Thymus (tissue), 11 donors: Measurements from ENCODE around the gene CCDC174. TPM values are rescaled to one million over a fixed set of nuclear protein-coding genes. Genes with fewer than 3 reads are reported as not detected.

Experiments used
- DNase-seq, 9 donors: peaks; one replicate each; pipeline ENCODE4 v3.0.0-alpha.2; 2013; ENCODE audit warnings: low spot score in 9 of 9, low read depth in 6 of 9, missing footprints in 1 of 9
- H3K27ac ChIP-seq, 2 donors: one replicate each; pipeline ENCODE4 v1.5.1; 2013; ENCODE audit warnings: control low read depth in 1 of 2, low read depth in 1 of 2, low read length in 1 of 2, mild to moderate bottlenecking in 1 of 2, moderate library complexity in 1 of 2
- H3K27me3 ChIP-seq, 2 donors: one replicate each; pipeline ENCODE4 v1.5.1; 2013; ENCODE audit warnings: low read length in 1 of 2; ENCODE audit not compliant: control insufficient read depth in 2 of 2, insufficient read depth in 1 of 2
- H3K36me3 ChIP-seq, 2 donors: one replicate each; pipeline ENCODE4 v1.5.1; 2013; ENCODE audit warnings: low read length in 1 of 2, mild to moderate bottlenecking in 1 of 2, moderate library complexity in 1 of 2; ENCODE audit not compliant: control insufficient read depth in 2 of 2, insufficient read depth in 2 of 2
- H3K4me1 ChIP-seq, 2 donors: one replicate each; pipeline ENCODE4 v1.5.1; 2013; ENCODE audit warnings: low read length in 2 of 2; ENCODE audit not compliant: control insufficient read depth in 2 of 2, insufficient read depth in 2 of 2
- H3K4me3 ChIP-seq, 2 donors: one replicate each; pipeline ENCODE4 v1.5.1; 2013; ENCODE audit warnings: low read length in 2 of 2, control low read depth in 1 of 2, mild to moderate bottlenecking in 1 of 2
- H3K9me3 ChIP-seq, 2 donors: one replicate each; pipeline ENCODE4 v1.5.1; 2013; ENCODE audit warnings: low read length in 1 of 2, mild to moderate bottlenecking in 1 of 2; ENCODE audit not compliant: control insufficient read depth in 2 of 2, insufficient read depth in 1 of 2
- WGBS: extraction: QIAGEN DNeasy Blood & Tissue Kit; methylation state at CpG from one replicate; pipeline ENCODE4 v1.1.7; 2013; 5-methylcytosine and 5-hydroxymethylcytosine counted together
- polyA plus RNA-seq: library from polyadenylated mRNA; stranded (reverse); fragments of 200-250 nt; gene quantifications from one replicate; pipeline ENCODE4 v1.2.3, GENCODE V29; 2013
- total RNA-seq: library from RNA; stranded (reverse); fragments of 120-200 nt; gene quantifications from one replicate; pipeline ENCODE4 v1.2.4, GENCODE V29; 2013
- donor health status: healthy.

CCDC174 gene
- total and polyA plus RNA-seq, 2 donors, result 19.9 to 24.1 TPM

GRCh38 chr3:14699643-14700042, 48.1 kb downstream of the CCDC174 start:
- H3K4me3 ChIP-seq, result no peak overlapping the region
- no peak for DNase-seq
- WGBS, result 94% methylated on average over 1 of the region's 1 CpG
- H3K4me1 ChIP-seq, result no peaks in the 10 kb centered on the region
- H3K27ac ChIP-seq, result no peak overlapping the region
- no peaks in the 10 kb centered on the region for H3K9me3 ChIP-seq
- H3K27me3 ChIP-seq, result no peaks in the 10 kb centered on the region
- H3K36me3 ChIP-seq, result no peaks in the 10 kb centered on the region

- Histone ChIP-seq H3K4me3 (no peak overlapping the region), H3K27ac (no peak overlapping the region), H3K36me3 (no peaks in the 10 kb centered on the region), H3K9me3 (no peaks in the 10 kb centered on the region), H3K27me3 (no peaks in the 10 kb centered on the region), H3K4me1 (no peaks in the 10 kb centered on the region)
- 98% methylated on average over 3 of the region's 3 CpGs for WGBS
- no peak for DNase-seq
Measured at GRCh38 chr3:14700891-14701290, 49.3 kb downstream of the CCDC174 start.

- DNase-seq, result no peak
- Histone ChIP-seq H3K27ac (no peak overlapping the region), H3K9me3 (no peaks in the 10 kb centered on the region), H3K4me3 (no peak overlapping the region), H3K27me3 (no peaks in the 10 kb centered on the region), H3K4me1 (no peaks in the 10 kb centered on the region), H3K36me3 (no peaks in the 10 kb centered on the region)
- 98% methylated on average over 4 of the region's 4 CpGs for WGBS
Measured at GRCh38 chr3:14701676-14702075, 50.1 kb downstream of the CCDC174 start.

GRCh38 chr3:14703128-14703750, 51.7 kb downstream of the CCDC174 start:
- WGBS, result 90% methylated on average over 9 of the region's 9 CpGs
- no peak for DNase-seq
- H3K9me3 ChIP-seq, result no peaks in the 10 kb centered on the region
- no peaks in the 10 kb centered on the region for H3K27me3 ChIP-seq
- no peaks in the 10 kb centered on the region for H3K36me3 ChIP-seq
- no peak overlapping the region for H3K27ac ChIP-seq
- H3K4me3 ChIP-seq, result no peak overlapping the region
- H3K4me1 ChIP-seq, result no peaks in the 10 kb centered on the region

GRCh38 chr3:14703791-14704190, 52.2 kb downstream of the CCDC174 start:
- Histone ChIP-seq H3K4me3 (no peak overlapping the region), H3K27me3 (no peaks in the 10 kb centered on the region), H3K4me1 (no peaks in the 10 kb centered on the region), H3K27ac (no peak overlapping the region), H3K36me3 (no peaks in the 10 kb centered on the region), H3K9me3 (no peaks in the 10 kb centered on the region)
- 98% methylated on average over 3 of the region's 3 CpGs for WGBS
- DNase-seq, result no peak

GRCh38 chr3:14706096-14706495, 54.5 kb downstream of the CCDC174 start:
- no peak for DNase-seq
- no peaks in the 10 kb centered on the region for H3K27me3 ChIP-seq
- 95% methylated on average over 5 of the region's 5 CpGs for WGBS

GRCh38 chr3:14716591-14716990, 65.0 kb downstream of the CCDC174 start:
- H3K36me3 ChIP-seq, result no peaks in the 10 kb centered on the region
- no peak for DNase-seq
- peaks cover 0 to 4% of the 10 kb centered on the region in 2 donors for H3K4me1 ChIP-seq
- no peaks in the 10 kb centered on the region for H3K27me3 ChIP-seq
- WGBS, result 84% methylated on average over 1 of the region's 1 CpG
- H3K9me3 ChIP-seq, result peaks cover 0 to 4% of the 10 kb centered on the region in 2 donors
- H3K27ac ChIP-seq, result no peak overlapping the region
- no peak overlapping the region for H3K4me3 ChIP-seq

More at GRCh38 chr3:14706096-14706495, 54.5 kb downstream of the CCDC174 start:
- Histone ChIP-seq H3K4me3 (no peak overlapping the region), H3K36me3 (no peaks in the 10 kb centered on the region), H3K4me1 (no peaks in the 10 kb centered on the region), H3K27ac (no peak overlapping the region), H3K9me3 (no peaks in the 10 kb centered on the region)

GRCh38 chr3:14717307-14717706, 65.7 kb downstream of the CCDC174 start:
- no peaks in the 10 kb centered on the region for H3K27me3 ChIP-seq
- 92% methylated on average over 1 of the region's 1 CpG for WGBS
- no peak overlapping the region for H3K4me3 ChIP-seq
- H3K36me3 ChIP-seq, result no peaks in the 10 kb centered on the region
- peaks cover 0 to 4% of the 10 kb centered on the region in 2 donors for H3K4me1 ChIP-seq
- no peak for DNase-seq
- H3K27ac ChIP-seq, result no peak overlapping the region
- peaks cover 0 to 4% of the 10 kb centered on the region in 2 donors for H3K9me3 ChIP-seq

GRCh38 chr3:14718539-14718938, 67.0 kb downstream of the CCDC174 start:
- peaks cover 0 to 2% of the 10 kb centered on the region in 2 donors for H3K9me3 ChIP-seq
- no peak overlapping the region for H3K27ac ChIP-seq
- no peak overlapping the region for H3K4me3 ChIP-seq
- H3K36me3 ChIP-seq, result no peaks in the 10 kb centered on the region
- WGBS, result 65% methylated on average over 2 of the region's 2 CpGs
- DNase-seq, result no peak
- peaks cover 0 to 4% of the 10 kb centered on the region in 2 donors for H3K4me1 ChIP-seq
- H3K27me3 ChIP-seq, result no peaks in the 10 kb centered on the region
